SK-N-SH (cell line): ENCODE data around the gene SLC35A3. TPM values are rescaled to one million over a fixed set of nuclear protein-coding genes. Genes with fewer than 3 reads are reported as not detected.

Experiments used
- CTCF ChIA-PET: fragments of 300-600, 350-600 bp; formaldehyde crosslinking; extraction: SDS; loops from one replicate; lab custom pipeline; 2021; lab: Yijun Ruan, JAX
- POLR2A ChIA-PET: fragments of 350-600 bp; sonication (Branson Sonifier 250); formaldehyde crosslinking; extraction: SDS; loops from one replicate; lab custom pipeline; 2020; ENCODE audit warnings: antibody characterized with exemption, inconsistent platforms; lab: Yijun Ruan, JAX
- DNase-seq: peaks from one replicate; pipeline ENCODE4 v3.0.0; 2012
- H2AFZ ChIP-seq: fragments of 200-600 bp; sonication (generic); 2 replicates; pipeline ENCODE4 v1.8.1; 2016; ENCODE audit warnings: antibody characterized with exemption, mild to moderate bottlenecking, low read depth
- H3F3A ChIP-seq: fragments of 200-600 bp; sonication (generic); replicated peaks from 2 replicates; pipeline ENCODE3; 2016; ENCODE audit warnings: antibody characterized with exemption, mild to moderate bottlenecking; ENCODE audit not compliant: insufficient read depth
- H3K27ac ChIP-seq, 2 experiments: fragments of 200-500 bp in 1 of 2; fragments of 200-600 bp in 1 of 2; sonication (Bioruptor generic) in 1 of 2; sonication (generic), shearing (Covaris generic) in 1 of 2; 2 replicates each; pipeline versions ENCODE4 v1.5.1 to v1.6.1; 2014 to 2016; ENCODE audit warnings: low read depth in 2 of 2, inconsistent platforms in 1 of 2, low read length in 1 of 2, mild to moderate bottlenecking in 1 of 2, mixed read lengths in 1 of 2
- H3K27me3 ChIP-seq: fragments of 200-600 bp; sonication (generic), shearing (Covaris generic); 2 replicates; pipeline ENCODE4 v1.6.1; 2016; ENCODE audit warnings: mixed run types; ENCODE audit not compliant: insufficient read depth
- H3K36me3 ChIP-seq, 2 experiments: fragments of 200-500 bp in 1 of 2; fragments of 200-600 bp in 1 of 2; sonication (Bioruptor generic) in 1 of 2; sonication (generic) in 1 of 2; replicated peaks in 1 of 2; 2 replicates each; pipeline versions ENCODE3 to v1.5.1; 2014 to 2016; ENCODE audit warnings: low read length in 1 of 2, mild to moderate bottlenecking in 1 of 2; ENCODE audit not compliant: insufficient read depth in 2 of 2, control insufficient read depth in 1 of 2
- H3K4me1 ChIP-seq, 2 experiments: fragments of 200-500 bp in 1 of 2; fragments of 200-600 bp in 1 of 2; sonication (Bioruptor generic) in 1 of 2; sonication (generic), shearing (Covaris generic) in 1 of 2; 2 replicates each; pipeline versions ENCODE4 v1.5.1 to v1.6.1; 2014 to 2016; ENCODE audit warnings: low read depth in 1 of 2, low read length in 1 of 2, mixed run types in 1 of 2; ENCODE audit not compliant: insufficient read depth in 2 of 2, control insufficient read depth in 1 of 2
- H3K4me2 ChIP-seq: fragments of 200-600 bp; sonication (generic), shearing (Covaris generic); 2 replicates; pipeline ENCODE4 v1.6.1; 2017; ENCODE audit warnings: mixed run types
- H3K4me3 ChIP-seq, 2 experiments: fragments of 200-500 bp in 1 of 2; fragments of 200-600 bp in 1 of 2; sonication (Bioruptor generic) in 1 of 2; sonication (generic), shearing (Covaris generic) in 1 of 2; 2 replicates each; pipeline versions ENCODE4 v1.5.1 to v1.8.1; 2014 to 2016; ENCODE audit warnings: low read depth in 2 of 2, inconsistent platforms in 1 of 2, low read length in 1 of 2, mild to moderate bottlenecking in 1 of 2, mixed read lengths in 1 of 2, moderate library complexity in 1 of 2
- H3K79me2 ChIP-seq: fragments of 200-600 bp; sonication (generic); 2 replicates; pipeline ENCODE4 v1.8.1; 2017; ENCODE audit warnings: mild to moderate bottlenecking; ENCODE audit not compliant: insufficient read depth
- H3K9ac ChIP-seq: fragments of 200-600 bp; sonication (generic); 2 replicates; pipeline ENCODE4 v1.6.1; 2017; ENCODE audit warnings: mixed run types
- H3K9me2 ChIP-seq: fragments of 200-600 bp; sonication (generic); 2 replicates; pipeline ENCODE4 v1.6.1; 2017; ENCODE audit warnings: mixed run types
- H3K9me3 ChIP-seq: fragments of 200-600 bp; sonication (generic); 2 replicates; pipeline ENCODE4 v1.6.1; 2017; ENCODE audit warnings: mixed run types, mild to moderate bottlenecking, moderate library complexity
- H4K20me1 ChIP-seq: fragments of 200-600 bp; sonication (generic); 2 replicates; pipeline ENCODE4 v1.6.1; 2017; ENCODE audit warnings: mild to moderate bottlenecking, mixed run types; ENCODE audit not compliant: insufficient read depth
- CHD2 ChIP-seq: fragments of 150-350 bp; IDR thresholded peaks from 2 replicates; pipeline ENCODE4 v1.6.1; 2018; ENCODE audit warnings: low read length; ENCODE audit not compliant: partially characterized antibody
- FOXJ3 ChIP-seq: sonication (generic); formaldehyde crosslinking; IDR thresholded peaks from 2 replicates; pipeline ENCODE4 v1.5.1; 2020; ENCODE audit warnings: mild to moderate bottlenecking, missing genetic modification reagents
- FOXM1 ChIP-seq: IDR thresholded peaks from 2 replicates; pipeline ENCODE4 v1.4.0; 2012; ENCODE audit warnings: low read depth, mild to moderate bottlenecking
- JUND ChIP-seq: IDR thresholded peaks from 2 replicates; pipeline ENCODE4 v1.4.0; 2012
- MEF2A ChIP-seq: IDR thresholded peaks from 2 replicates; pipeline ENCODE4 v1.4.0; 2012; ENCODE audit warnings: low read depth, borderline replicate concordance
- RAD21 ChIP-seq: IDR thresholded peaks from 2 replicates; pipeline ENCODE4 v1.6.1; 2012; ENCODE audit warnings: mild to moderate bottlenecking, low read length
- RCOR1 ChIP-seq: fragments of 150-350 bp; IDR thresholded peaks from 2 replicates; pipeline ENCODE4 v1.6.1; 2017; ENCODE audit warnings: antibody characterized with exemption, low read length
- RXRA ChIP-seq: IDR thresholded peaks from 2 replicates; pipeline ENCODE4 v1.4.0; 2012; ENCODE audit warnings: low read depth, mild to moderate bottlenecking, borderline replicate concordance
- YY1 ChIP-seq: IDR thresholded peaks from 2 replicates; pipeline ENCODE4 v1.4.0; 2012; ENCODE audit warnings: low read depth, mild to moderate bottlenecking
- WGBS: methylation state at CpG from one replicate; pipeline ENCODE4 v1.1.6; 2017; ENCODE audit warnings: low lambda C conversion rate; 5-methylcytosine and 5-hydroxymethylcytosine counted together
- polyA plus RNA-seq, 3 experiments: library from polyadenylated mRNA; depleted of rRNA; stranded (reverse); fragments of >200 nt; gene quantifications; 2 replicates each; pipeline ENCODE4 v1.2.3, GENCODE V29; 2012
- small RNA-seq, 7 experiments: library from RNA; depleted of rRNA; stranded (forward); fragments of <200 nt; gene quantifications; one replicate each; pipeline ENCODE3, GENCODE V24; 2012

The SLC35A3 gene
- polyA plus RNA-seq, 1 of the 3 experiments (the other 2 are of a cell fraction) = 5.7 TPM

- TF ChIP-seq RXRA (no peak), RAD21 (no peak)
Measured at GRCh38 chr1:100077531-100077930, 107.7 kb downstream of the SLC35A3 start (continued).

GRCh38 chr1:100080331-100080730 lies 110.5 kb downstream of the SLC35A3 start:
- POLR2A ChIA-PET = no interaction called here

More at GRCh38 chr1:100080331-100080730, 110.5 kb downstream of the SLC35A3 start:
- Histone ChIP-seq H3K4me2 (no peak overlapping the region), H3K9me2 (no peaks in the 10 kb centered on the region), H3K9me3 (no peaks in the 10 kb centered on the region), H4K20me1 (no peaks in the 10 kb centered on the region), H3K4me1 (no peaks in the 10 kb centered on the region; a peak in 1 of 4 replicates), H3K36me3 (peaks cover 67 to 70% of the 10 kb centered on the region in 2 experiments)
- DNase-seq = no peak
- TF ChIP-seq FOXM1 = no peak
- no peak for TF ChIP-seq CHD2
- TF ChIP-seq FOXJ3 (CRISPR knock-in tag) = no peak
- TF ChIP-seq MEF2A = no peak
- TF ChIP-seq RCOR1 = no peak
- no peak for TF ChIP-seq RXRA
- no peak for TF ChIP-seq YY1
- no peak for TF ChIP-seq JUND
- TF ChIP-seq, all 33 proteins: peak for 0
- H3K9ac ChIP-seq = no peak overlapping the region
- CTCF ChIA-PET = no interaction called here
- H2AFZ ChIP-seq = no peak overlapping the region
- 93% methylated on average over 3 of the region's 3 CpGs for WGBS
- H3F3A ChIP-seq = peaks cover 13% of the 10 kb centered on the region
- no peaks in the 10 kb centered on the region for H3K79me2 ChIP-seq
- no peak overlapping the region for H3K27ac ChIP-seq
- no peak overlapping the region for H3K4me3 ChIP-seq
- H3K27me3 ChIP-seq = no peaks in the 10 kb centered on the region

Small RNA genes lying within 50 kb of the gene (small RNA-seq; reads per million reads assigned to genes)
- 0 reads per million in 7 experiments for gene RNU6-1318P
- 0 reads per million in 7 experiments for gene RNU6-750P

Other genes with a start within 250 kb of the SLC35A3 start
- gene FRRS1, start 203.4 kb upstream of the SLC35A3 start, polyA plus RNA-seq (2012; rRNA removed) = 1.9 and 2.7 TPM in 2 replicates
- 1.5 and 2.2 TPM in 2 replicates for gene AGL, start 119.6 kb upstream of the SLC35A3 start, polyA plus RNA-seq (2012; rRNA removed)
- 0.48 and 0.58 TPM in 2 replicates for gene SASS6, start 162.9 kb downstream of the SLC35A3 start, polyA plus RNA-seq (2012; rRNA removed)
- 7.6 and 12.6 TPM in 2 replicates for gene TRMT13, start 163.2 kb downstream of the SLC35A3 start, polyA plus RNA-seq (2012; rRNA removed)
- 1.6 and 3.0 TPM in 2 replicates for gene LRRC39, start 208.3 kb downstream of the SLC35A3 start, polyA plus RNA-seq (2012; rRNA removed)